HG03108 (cell line): ENCODE measurements around the gene HOXA1.
"Not testable (repeated sequence)": the region's sequence is repeated elsewhere in the genome, so short reads cannot be mapped to it uniquely, and the experiment has no call there.

Experiments
- ATAC-seq: cut with Tn5 transposase; IDR thresholded peaks from one replicate; pipeline ENCODE4 v1.9.1; 2021; ENCODE audit warnings: moderate library complexity; ENCODE audit not compliant: unreplicated experiment

The HOXA1 gene

DNA sequence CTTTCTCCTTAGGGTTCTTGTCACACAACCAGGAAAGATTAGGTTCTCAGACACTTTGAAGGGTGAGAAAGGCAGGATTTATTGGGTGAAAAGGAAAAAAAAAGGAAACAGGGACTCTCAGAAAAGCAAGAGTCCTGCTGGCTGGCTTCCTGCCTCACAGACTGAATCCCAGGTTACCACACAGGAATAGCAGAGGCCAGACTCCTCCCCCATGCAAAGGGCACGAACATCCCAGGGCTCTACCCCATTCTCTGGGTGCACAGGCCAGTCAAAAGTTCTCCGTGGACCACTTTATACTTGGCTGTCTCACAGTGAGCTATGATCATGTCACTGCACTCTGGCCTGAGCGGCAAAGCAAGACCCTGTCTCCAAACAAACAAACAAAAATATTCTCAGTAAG is 42.6 kb downstream of the HOXA1 start:
- no peak for ATAC-seq

DNA sequence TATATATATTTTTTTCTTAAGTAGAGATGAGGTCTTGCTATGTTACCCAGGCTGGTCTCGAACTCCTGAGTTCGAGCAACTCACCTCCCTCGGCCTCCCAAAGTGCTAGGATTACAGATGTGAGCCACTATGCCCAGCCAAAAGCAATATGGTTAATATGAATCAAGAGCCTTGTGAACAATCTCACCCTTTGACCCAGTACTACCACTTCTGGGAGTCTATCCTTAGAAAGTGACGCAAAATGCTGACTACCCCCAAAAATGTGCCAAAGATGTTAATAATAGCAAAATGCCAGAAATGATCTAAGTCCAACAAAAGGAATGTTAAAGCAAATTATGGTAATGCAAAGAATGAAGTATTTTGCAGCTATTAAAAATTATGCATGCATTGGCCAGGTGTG is 44.3 kb downstream of the HOXA1 start:
- ATAC-seq = no peak

DNA sequence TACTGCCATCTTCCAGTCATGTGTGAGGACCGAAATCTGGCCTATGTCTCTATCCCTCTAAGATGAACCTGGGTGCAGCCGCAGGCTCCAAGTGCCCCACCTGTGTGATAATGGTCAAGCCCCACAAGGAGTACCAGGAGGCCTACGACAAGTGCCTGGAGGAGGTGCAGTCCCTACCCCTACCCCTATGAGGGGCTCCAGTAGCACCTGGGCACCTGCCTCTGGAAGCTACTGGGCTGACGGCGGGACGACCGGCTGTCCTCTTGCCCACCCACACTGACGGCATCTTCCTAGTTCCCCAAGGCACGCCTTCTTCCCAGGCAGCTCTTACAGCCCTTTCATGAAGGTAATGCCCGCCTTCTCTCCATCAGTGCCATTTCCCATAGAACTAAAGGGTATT is 47.4 kb downstream of the HOXA1 start:
- ATAC-seq = no peak

GRCh38 chr7:27046854-27047549 is 48.8 kb downstream of the HOXA1 start:
- ATAC-seq = no peak

GRCh38 chr7:27045972-27046371 is 49.8 kb downstream of the HOXA1 start:
- not testable (repeated sequence) for ATAC-seq

DNA sequence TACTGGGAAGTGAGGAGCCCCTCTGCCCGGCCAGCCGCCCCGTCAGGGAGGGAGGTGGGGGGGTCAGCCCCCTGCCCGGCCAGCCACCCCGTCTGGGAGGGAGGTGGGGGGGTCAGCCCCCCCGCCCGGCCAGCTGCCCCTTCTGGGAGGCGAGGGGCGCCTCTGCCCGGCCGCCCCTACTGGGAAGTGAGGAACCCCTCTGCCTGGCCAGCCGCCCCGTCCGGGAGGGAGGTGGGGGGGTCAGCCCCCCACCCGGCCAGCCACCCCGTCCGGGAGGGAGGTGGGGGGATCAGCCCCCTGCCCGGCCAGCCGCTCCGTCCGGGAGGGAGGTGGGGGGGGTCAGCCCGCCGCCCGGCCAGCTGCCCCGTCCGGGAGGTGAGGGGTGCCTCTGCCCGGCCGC is 50.7 kb downstream of the HOXA1 start:
- ATAC-seq = not testable (repeated sequence)
